Glutamatergic neuron (in vitro differentiated cells): ENCODE data around the gene MIPEP. TPM values are rescaled to one million over a fixed set of nuclear protein-coding genes. Genes with fewer than 3 reads are reported as not detected.

ENCODE experiments used
- DNase-seq: peaks from one replicate; pipeline ENCODE4 v3.0.0; 2022
- H3K27ac Mint-ChIP-seq: one replicate; pipeline ENCODE4 v1.8.0; 2020; ENCODE audit warnings: mild to moderate bottlenecking, mixed read lengths, inconsistent platforms; ENCODE audit not compliant: unreplicated experiment
- H3K27me3 Mint-ChIP-seq: one replicate; pipeline ENCODE4 v1.8.0; 2020; ENCODE audit warnings: mild to moderate bottlenecking, moderate library complexity, mixed read lengths, inconsistent platforms; ENCODE audit not compliant: unreplicated experiment
- H3K36me3 Mint-ChIP-seq: one replicate; pipeline ENCODE4 v1.8.0; 2020; ENCODE audit warnings: mild to moderate bottlenecking, mixed read lengths, inconsistent platforms; ENCODE audit not compliant: unreplicated experiment
- H3K4me1 Mint-ChIP-seq: one replicate; pipeline ENCODE4 v1.8.0; 2020; ENCODE audit warnings: mild to moderate bottlenecking, low read depth, mixed read lengths, inconsistent platforms; ENCODE audit not compliant: unreplicated experiment
- H3K4me3 Mint-ChIP-seq: one replicate; pipeline ENCODE4 v1.8.0; 2020; ENCODE audit warnings: mild to moderate bottlenecking, mixed read lengths, inconsistent platforms; ENCODE audit not compliant: unreplicated experiment
- H3K9me3 Mint-ChIP-seq: one replicate; pipeline ENCODE4 v1.8.0; 2020; ENCODE audit warnings: mild to moderate bottlenecking, moderate library complexity, mixed read lengths, inconsistent platforms; ENCODE audit not compliant: unreplicated experiment
- total RNA-seq: library from RNA; stranded (reverse); fragmentation: NEBNext Ultra II Directional; extraction: Animal tissue kit (Norgen Biotek cat#: 25700); gene quantifications from one replicate; pipeline ENCODE4 v1.2.1, GENCODE V29; 2021; ENCODE audit not compliant: unreplicated experiment
- TF ChIP-seq, protein P1 (sequence below): fragments of 200-600 bp; sonication (generic); IDR thresholded peaks from one replicate; pipeline ENCODE4 v1.5.0; 2021; ENCODE audit not compliant: partially characterized antibody, unreplicated experiment

Gene MIPEP
- total RNA-seq, 1 donor from 2014 or later = 7.1 TPM

DNA sequence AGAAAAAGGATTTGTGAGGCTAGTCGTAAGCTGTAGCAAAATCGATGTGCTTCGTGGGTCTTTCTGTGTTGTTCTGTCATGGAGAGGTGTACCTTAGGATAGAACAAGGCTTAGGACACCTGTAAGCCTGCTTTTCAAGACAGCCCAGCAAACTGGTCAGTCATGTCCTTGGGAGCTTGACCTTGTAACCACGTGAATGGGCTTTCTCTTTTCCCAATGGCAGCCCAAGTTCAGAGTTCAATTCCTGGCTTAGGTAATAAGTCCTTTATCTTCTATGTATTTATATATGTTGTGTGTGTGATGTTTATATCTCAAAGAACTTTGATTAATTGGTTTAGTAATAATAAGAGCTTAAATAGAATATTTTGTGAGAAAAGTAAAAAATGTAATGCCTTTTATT lies 206.1 kb downstream of the MIPEP start:
- no peak overlapping the region for H3K4me3 Mint-ChIP-seq

DNA sequence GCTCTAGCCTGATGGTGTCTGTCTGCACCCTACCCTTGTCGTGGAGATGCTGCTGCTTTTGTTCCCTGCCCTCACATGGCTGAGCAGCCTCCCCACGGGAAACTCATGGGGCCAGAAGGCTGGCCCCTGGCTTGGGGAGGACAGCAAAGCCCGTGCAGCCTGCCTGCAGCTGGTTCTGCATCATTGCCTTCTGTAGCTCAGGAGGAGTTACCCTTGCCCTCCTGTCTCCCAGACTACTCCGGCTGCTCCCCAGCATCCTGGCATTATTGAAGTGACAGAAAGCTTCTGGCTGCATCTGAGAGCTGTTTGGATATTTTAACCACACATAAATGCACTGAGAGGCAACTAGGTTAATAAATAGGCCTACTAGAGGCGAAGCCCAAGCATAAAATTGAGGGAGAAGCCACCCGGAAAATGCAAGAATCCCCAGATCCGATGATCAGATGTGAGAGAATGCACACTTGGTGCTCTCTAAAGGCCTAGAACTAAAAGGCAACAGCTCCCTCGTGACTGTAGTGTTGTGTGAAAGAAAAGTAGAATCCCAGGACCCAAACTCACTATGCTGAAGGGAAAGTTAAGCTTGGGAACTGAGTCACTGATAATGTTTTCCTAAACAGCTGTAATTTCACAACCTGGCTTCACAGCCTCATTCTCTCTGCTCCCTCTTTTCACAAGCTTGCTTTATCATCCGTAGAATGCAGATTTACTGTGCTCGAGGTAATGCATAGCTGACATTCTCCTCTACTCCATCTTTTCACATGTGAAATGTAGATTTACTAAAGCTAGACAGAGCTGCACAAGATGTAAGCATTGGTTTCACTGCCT lies 208.1 kb downstream of the MIPEP start:
- peak overlapping the region; percentile 38 for H3K27ac Mint-ChIP-seq
- no peaks in the 10 kb centered on the region for H3K27me3 Mint-ChIP-seq

More for the DNA sequence above, 206.1 kb downstream of the MIPEP start:
- Mint-ChIP-seq H3K36me3 (peaks cover 12% of the 10 kb centered on the region), H3K4me1 (no peaks in the 10 kb centered on the region), H3K27me3 (peaks cover 5% of the 10 kb centered on the region), H3K9me3 (peaks cover 4% of the 10 kb centered on the region), H3K27ac (no peak overlapping the region)
- TF ChIP-seq, protein P1, sequence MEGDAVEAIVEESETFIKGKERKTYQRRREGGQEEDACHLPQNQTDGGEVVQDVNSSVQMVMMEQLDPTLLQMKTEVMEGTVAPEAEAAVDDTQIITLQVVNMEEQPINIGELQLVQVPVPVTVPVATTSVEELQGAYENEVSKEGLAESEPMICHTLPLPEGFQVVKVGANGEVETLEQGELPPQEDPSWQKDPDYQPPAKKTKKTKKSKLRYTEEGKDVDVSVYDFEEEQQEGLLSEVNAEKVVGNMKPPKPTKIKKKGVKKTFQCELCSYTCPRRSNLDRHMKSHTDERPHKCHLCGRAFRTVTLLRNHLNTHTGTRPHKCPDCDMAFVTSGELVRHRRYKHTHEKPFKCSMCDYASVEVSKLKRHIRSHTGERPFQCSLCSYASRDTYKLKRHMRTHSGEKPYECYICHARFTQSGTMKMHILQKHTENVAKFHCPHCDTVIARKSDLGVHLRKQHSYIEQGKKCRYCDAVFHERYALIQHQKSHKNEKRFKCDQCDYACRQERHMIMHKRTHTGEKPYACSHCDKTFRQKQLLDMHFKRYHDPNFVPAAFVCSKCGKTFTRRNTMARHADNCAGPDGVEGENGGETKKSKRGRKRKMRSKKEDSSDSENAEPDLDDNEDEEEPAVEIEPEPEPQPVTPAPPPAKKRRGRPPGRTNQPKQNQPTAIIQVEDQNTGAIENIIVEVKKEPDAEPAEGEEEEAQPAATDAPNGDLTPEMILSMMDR = no peak
- no peak for DNase-seq

More for the DNA sequence above, 208.1 kb downstream of the MIPEP start:
- TF ChIP-seq, protein P1 = no peak
- H3K4me3 Mint-ChIP-seq = no peak overlapping the region
- H3K9me3 Mint-ChIP-seq = peaks cover 10% of the 10 kb centered on the region
- H3K36me3 Mint-ChIP-seq = peaks cover 15% of the 10 kb centered on the region
- H3K4me1 Mint-ChIP-seq = no peaks in the 10 kb centered on the region
- DNase-seq = no peak

Other genes with a start within 250 kb of the MIPEP start
- gene C1QTNF9B, start 8.1 kb upstream of the MIPEP start, total RNA-seq = not detected